Loucy (cell line): ENCODE results near the gene TSTD2.

Source experiments
- EZH2phosphoT487 ChIP-seq: fragments of 200-600 bp; IDR thresholded peaks from 2 replicates; pipeline ENCODE4 v1.6.1; 2018; ENCODE audit warnings: antibody characterized with exemption, mild to moderate bottlenecking, moderate library complexity, borderline replicate concordance
- TF ChIP-seq, protein P1 (sequence below): fragments of 200-600 bp; sonication (generic); conservative IDR thresholded peaks from 2 replicates; pipeline ENCODE4 v1.5.1; 2014; ENCODE audit warnings: mild to moderate bottlenecking, antibody characterized with exemption, low read length

DNA sequence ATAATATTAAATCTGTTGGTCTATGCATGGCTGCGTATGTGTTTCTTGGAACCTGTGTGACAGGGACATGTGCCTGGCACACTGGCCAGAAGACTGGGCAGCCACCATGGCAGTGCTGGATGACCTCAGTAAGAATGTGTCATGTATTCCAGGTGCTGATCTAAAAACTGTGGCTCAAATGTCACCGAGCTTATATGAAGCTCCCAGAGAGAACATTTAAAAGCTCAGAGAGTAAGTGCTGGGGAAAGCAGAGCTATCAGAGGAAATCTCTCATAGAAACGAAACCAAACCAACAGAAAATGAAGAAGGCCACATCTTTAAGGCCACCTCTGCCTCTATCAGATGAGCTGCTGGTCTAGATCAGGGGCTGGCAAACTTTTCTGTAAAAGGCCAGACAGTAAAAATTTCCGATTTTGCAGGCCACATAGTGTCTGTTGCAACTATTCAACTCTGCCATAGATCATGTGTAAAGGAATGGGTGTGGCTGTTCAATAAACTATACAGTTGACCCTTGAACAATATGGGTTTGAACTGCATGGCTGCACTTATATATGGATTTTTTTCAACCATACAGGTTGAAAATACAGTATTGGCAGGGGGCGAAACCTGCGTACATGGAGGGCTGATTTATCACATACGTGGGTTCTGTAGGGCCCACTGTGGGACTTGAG, 31.8 kb downstream of the TSTD2 start:
- TF ChIP-seq, protein P1, sequence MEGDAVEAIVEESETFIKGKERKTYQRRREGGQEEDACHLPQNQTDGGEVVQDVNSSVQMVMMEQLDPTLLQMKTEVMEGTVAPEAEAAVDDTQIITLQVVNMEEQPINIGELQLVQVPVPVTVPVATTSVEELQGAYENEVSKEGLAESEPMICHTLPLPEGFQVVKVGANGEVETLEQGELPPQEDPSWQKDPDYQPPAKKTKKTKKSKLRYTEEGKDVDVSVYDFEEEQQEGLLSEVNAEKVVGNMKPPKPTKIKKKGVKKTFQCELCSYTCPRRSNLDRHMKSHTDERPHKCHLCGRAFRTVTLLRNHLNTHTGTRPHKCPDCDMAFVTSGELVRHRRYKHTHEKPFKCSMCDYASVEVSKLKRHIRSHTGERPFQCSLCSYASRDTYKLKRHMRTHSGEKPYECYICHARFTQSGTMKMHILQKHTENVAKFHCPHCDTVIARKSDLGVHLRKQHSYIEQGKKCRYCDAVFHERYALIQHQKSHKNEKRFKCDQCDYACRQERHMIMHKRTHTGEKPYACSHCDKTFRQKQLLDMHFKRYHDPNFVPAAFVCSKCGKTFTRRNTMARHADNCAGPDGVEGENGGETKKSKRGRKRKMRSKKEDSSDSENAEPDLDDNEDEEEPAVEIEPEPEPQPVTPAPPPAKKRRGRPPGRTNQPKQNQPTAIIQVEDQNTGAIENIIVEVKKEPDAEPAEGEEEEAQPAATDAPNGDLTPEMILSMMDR, result no peak
- TF ChIP-seq EZH2phosphoT487, result no peak
